GM12891 (cell line): Measurements from ENCODE around the gene C20orf173.

Source experiments
- DNase-seq: peaks from one replicate; pipeline ENCODE4 v3.0.0; 2011; ENCODE audit warnings: low spot score; ENCODE audit not compliant: insufficient read length
- FAIRE-seq: peaks from 2 replicates; lab custom pipeline; 2011; peaks lifted over from hg19 to GRCh38; lab: Jason Lieb, UNC
- PAX5 ChIP-seq: IDR thresholded peaks from 2 replicates; pipeline ENCODE4 v1.6.1; 2011; ENCODE audit warnings: low read length, moderate library complexity, mild to moderate bottlenecking; ENCODE audit not compliant: insufficient read depth, severe bottlenecking
- POLR2A ChIP-seq: IDR thresholded peaks from 2 replicates; pipeline ENCODE4 v1.6.1; 2011; ENCODE audit warnings: low read depth, low read length, control low read depth
- POLR2AphosphoS5 ChIP-seq: IDR thresholded peaks from 2 replicates; pipeline ENCODE4 v1.6.1; 2011; ENCODE audit warnings: low read depth, low read length, control low read depth
- POU2F2 ChIP-seq: IDR thresholded peaks from 2 replicates; pipeline ENCODE4 v1.6.1; 2011; ENCODE audit warnings: low read depth, mild to moderate bottlenecking, control low read depth, low read length, moderate library complexity
- SPI1 ChIP-seq: IDR thresholded peaks from 2 replicates; pipeline ENCODE4 v1.6.1; 2011; ENCODE audit warnings: low read depth, low read length, control low read depth
- TAF1 ChIP-seq: IDR thresholded peaks from 2 replicates; pipeline ENCODE4 v1.6.1; 2011; ENCODE audit warnings: low read depth, low read length, control low read depth

Gene C20orf173

DNA sequence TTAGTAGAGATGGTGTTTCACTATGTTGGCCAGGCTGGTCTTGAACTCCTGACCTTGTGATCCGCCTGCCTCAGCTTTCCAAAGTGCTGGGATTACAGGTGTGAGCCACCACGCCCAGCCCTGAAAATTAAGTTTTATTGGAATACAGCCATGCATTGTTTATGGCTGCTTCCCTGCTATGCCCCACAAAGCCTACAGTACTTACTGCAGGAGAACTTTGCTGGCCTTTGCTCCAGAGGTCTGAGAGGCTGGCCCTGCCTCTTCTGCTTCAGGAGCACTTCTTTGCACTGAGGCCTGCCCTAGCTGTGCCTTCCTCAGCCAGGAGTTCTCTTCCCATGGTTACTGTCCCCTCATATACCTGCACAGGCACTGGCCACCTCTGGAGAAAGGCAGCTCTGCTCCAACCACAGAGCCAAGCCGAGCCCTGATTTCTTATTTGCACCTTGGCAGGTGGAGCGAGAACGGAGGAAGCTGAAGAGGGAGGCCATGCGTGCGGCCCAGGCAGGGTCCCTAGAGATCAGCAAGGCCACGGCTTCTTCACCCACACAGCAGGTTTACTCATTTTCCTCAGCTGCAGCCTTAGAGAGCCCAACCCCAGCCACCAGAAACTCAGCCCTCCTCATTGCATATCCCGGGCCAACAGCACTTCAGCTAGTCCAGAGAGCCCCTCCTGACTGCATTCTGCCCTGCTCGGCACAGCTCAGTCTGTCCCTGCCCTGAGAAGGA lies 20.8 kb downstream of the C20orf173 start:
- no peak for TF ChIP-seq POLR2A
- TF ChIP-seq TAF1: no peak
- no peak for TF ChIP-seq POLR2AphosphoS5
- no peak for TF ChIP-seq POU2F2
- no peak for TF ChIP-seq PAX5
- TF ChIP-seq SPI1: no peak
- FAIRE-seq (no peak), DNase-seq (no peak)

DNA sequence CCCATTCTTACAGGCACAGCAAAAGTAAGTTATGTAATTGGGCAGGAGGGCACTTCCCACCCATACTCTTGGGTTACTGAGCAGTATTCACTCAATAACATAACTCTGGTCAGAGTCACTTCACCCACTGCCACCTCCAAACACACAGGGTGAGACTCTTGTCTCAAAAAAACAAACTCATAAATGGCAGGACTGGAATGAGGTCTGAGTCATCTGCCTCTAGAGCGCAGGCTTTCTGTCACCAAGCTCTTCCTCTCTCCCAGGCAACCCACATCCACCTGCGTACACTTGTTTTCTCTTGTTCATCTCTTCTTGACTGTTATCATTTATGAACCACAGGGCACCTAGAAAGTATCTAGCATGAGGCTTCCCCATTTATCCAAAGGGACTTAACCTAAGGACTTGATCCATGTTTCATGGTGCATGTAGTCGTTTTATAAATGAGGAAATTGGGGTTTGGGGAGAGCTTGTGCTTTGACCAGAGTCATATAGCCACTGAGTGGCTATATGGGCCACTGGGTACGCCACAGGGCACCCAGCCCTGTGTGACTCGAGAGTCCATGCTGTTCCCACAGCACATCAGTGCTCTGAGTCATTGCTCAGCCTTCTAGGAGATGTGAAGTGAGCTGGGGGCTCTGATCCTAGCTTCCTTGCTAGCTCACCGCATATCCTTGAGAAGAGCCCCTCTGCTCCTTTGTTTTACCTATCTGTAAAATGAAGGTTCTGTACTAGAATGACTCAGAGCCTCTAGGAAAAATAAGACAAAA lies 22.4 kb downstream of the C20orf173 start:
- no peak for FAIRE-seq

DNA sequence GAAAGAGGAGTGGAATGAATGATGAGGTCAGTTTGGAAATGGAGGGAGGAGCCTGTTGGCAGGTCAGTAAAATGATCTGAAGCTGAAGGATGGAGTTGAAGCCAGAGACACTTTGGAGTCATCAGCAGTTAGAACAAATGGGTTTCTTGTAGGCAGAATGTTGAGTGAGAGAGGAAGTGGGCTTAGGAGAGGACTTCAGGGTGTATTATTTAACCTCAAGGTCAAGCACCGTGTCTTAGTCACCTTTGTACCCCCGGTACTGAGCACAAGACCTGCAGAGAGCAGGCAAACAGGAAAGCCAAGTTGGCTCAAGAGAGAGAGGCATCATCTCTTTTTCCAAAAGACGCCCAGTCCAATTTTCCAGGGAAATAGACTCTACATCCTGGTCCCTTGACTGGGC lies 23.3 kb downstream of the C20orf173 start:
- TF ChIP-seq PAX5 (no peak), SPI1 (peak; percentile 42; the same call in 1 of the 2 replicates)
- DNase-seq: no peak
- peak; percentile 31 for FAIRE-seq

More for the DNA sequence above, 22.4 kb downstream of the C20orf173 start:
- no peak for TF ChIP-seq POLR2A
- no peak for TF ChIP-seq PAX5
- TF ChIP-seq TAF1: no peak
- TF ChIP-seq POLR2AphosphoS5: no peak
- TF ChIP-seq SPI1: no peak
- no peak for TF ChIP-seq POU2F2
- no peak for DNase-seq

DNA sequence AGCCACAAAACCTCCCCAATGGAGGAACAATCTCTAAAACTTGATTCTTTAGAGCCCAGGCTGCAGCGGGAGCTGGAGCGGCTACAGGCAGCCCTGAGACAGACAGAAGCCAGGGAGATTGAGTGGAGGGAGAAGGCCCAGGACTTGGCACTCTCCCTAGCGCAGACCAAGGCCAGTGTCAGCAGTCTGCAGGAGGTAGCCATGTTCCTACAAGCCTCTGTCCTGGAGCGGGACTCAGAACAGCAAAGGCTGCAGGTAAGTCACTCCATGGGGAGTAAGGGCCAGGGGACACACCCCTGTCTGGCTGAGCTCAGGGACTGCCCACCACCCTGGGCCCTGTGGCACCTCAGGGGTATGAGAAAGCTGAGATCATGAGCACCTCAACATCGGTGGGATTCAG lies 24.7 kb downstream of the C20orf173 start:
- TF ChIP-seq POU2F2 (no peak), TAF1 (no peak), POLR2A (no peak), SPI1 (no peak), POLR2AphosphoS5 (no peak), PAX5 (no peak)
- DNase-seq (no peak), FAIRE-seq (no peak)

DNA sequence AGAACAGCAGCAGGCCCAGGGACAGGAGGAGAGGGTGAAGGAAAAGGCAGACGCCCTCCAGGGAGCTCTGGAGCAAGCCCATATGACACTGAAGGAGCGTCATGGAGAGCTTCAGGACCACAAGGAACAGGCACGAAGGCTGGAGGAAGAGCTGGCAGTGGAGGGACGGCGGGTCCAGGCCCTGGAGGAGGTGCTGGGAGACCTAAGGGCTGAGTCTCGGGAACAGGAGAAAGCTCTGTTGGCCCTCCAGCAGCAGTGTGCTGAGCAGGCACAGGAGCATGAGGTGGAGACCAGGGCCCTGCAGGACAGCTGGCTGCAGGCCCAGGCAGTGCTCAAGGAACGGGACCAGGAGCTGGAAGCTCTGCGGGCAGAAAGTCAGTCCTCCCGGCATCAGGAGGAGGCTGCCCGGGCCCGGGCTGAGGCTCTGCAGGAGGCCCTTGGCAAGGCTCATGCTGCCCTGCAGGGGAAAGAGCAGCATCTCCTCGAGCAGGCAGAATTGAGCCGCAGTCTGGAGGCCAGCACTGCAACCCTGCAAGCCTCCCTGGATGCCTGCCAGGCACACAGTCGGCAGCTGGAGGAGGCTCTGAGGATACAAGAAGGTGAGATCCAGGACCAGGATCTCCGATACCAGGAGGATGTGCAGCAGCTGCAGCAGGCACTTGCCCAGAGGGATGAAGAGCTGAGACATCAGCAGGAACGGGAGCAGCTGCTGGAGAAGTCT lies 25.5 kb downstream of the C20orf173 start:
- DNase-seq (no peak), FAIRE-seq (no peak)
- TF ChIP-seq TAF1 (no peak), POU2F2 (no peak)

DNA sequence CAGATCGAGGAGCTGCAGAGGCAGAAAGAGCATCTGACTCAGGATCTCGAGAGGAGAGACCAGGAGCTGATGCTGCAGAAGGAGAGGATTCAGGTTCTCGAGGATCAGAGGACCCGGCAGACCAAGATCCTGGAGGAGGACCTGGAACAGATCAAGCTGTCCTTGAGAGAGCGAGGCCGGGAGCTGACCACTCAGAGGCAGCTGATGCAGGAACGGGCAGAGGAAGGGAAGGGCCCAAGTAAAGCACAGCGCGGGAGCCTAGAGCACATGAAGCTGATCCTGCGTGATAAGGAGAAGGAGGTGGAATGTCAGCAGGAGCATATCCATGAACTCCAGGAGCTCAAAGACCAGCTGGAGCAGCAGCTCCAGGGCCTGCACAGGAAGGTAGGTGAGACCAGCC lies 26.2 kb downstream of the C20orf173 start:
- FAIRE-seq (no peak), DNase-seq (no peak)
- no peak for TF ChIP-seq TAF1
- TF ChIP-seq POU2F2: no peak
- TF ChIP-seq PAX5: no peak
- TF ChIP-seq POLR2A: no peak
- no peak for TF ChIP-seq POLR2AphosphoS5
- no peak for TF ChIP-seq SPI1

DNA sequence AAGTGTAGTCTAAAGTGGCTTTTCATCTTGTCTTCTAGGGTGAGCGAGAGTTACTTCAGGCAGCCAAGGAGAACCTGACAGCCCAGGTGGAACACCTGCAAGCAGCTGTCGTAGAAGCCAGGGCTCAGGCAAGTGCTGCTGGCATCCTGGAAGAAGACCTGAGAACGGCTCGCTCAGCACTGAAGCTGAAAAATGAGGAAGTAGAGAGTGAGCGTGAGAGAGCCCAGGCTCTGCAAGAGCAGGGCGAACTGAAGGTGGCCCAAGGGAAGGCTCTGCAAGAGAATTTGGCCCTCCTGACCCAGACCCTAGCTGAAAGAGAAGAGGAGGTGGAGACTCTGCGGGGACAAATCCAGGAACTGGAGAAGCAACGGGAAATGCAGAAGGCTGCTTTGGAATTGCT lies 27.1 kb downstream of the C20orf173 start:
- peak; percentile 83 for TF ChIP-seq SPI1
- no peak for TF ChIP-seq POLR2AphosphoS5
- TF ChIP-seq PAX5: no peak
- no peak for TF ChIP-seq POLR2A
- TF ChIP-seq POU2F2: no peak
- TF ChIP-seq TAF1: no peak
- peak; percentile 58 for DNase-seq
- peak; percentile 81 for FAIRE-seq

DNA sequence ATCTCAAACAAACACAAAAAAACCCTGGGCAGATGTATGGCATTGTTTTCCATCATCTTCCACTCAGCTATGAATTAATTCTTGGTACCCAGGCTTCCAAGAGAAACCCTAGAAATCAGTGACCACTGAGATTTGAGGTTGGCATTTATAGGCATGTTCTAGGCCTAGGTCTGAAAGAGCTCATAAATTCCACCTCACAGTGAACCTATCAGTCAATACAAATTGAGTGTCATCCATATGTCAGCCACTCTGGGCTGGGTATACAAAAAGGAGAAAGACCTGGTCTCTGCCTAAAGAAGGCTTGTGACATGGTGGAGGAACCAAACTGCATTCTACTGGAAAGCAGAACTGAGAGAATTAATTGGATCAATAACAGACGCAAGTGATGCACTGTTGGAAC lies 30.2 kb downstream of the C20orf173 start:
- FAIRE-seq: no peak
- DNase-seq: no peak
- TF ChIP-seq PAX5: no peak
- TF ChIP-seq SPI1: no peak
- TF ChIP-seq POU2F2: no peak

DNA sequence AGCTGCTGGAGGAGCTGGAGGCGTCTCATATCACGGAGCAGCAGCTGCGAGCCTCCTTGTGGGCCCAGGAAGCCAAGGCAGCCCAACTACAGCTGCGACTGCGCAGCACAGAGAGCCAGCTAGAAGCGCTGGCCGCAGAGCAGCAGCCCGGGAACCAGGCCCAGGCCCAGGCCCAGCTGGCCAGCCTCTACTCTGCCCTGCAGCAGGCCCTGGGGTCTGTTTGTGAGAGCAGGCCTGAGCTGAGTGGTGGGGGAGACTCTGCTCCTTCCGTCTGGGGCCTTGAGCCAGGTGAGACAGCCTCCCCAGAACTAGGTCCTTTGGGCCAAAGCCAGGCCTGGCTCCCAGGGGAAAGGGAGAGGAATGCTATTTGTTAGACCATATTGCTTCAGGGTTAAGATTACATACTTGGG lies 31.7 kb downstream of the C20orf173 start:
- DNase-seq (no peak), FAIRE-seq (no peak)
- TF ChIP-seq TAF1: no peak
- no peak for TF ChIP-seq POLR2AphosphoS5
- TF ChIP-seq POU2F2: no peak
- no peak for TF ChIP-seq PAX5
- TF ChIP-seq POLR2A: no peak
- TF ChIP-seq SPI1: no peak

DNA sequence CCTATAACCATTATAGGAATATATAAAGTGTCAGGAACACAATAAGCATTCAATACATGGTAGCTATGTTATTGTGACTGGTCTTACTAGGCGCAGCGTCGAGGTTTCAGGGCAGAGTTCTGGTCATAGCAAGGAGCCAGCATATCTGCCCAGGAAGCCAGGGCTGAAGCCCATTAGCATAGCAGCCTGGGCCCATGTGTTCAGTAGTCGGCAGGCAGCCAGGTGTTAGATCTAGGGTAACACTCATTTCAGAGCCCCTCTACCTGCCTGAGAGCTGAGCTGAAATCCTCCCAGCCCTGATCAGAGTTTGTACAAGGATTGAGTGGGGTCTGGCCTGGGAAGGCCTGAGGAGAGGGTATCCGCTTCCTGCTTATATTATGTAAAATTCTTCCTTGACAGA lies 32.1 kb downstream of the C20orf173 start:
- TF ChIP-seq POLR2A: no peak
- no peak for TF ChIP-seq POLR2AphosphoS5
- no peak for TF ChIP-seq TAF1
- no peak for TF ChIP-seq PAX5
- no peak for TF ChIP-seq SPI1
- TF ChIP-seq POU2F2: no peak
- FAIRE-seq (no peak), DNase-seq (no peak)
